Gastrocnemius medialis (tissue), 4 donors: Measurements from ENCODE around the gene NHERF1.

Experiments used
- POLR2A ChIP-seq, 2 donors: fragments of 450-650 bp; IDR thresholded peaks; one replicate each; pipeline ENCODE4 v1.6.1; 2017; ENCODE audit warnings: antibody characterized with exemption in 2 of 2, mild to moderate bottlenecking in 2 of 2, moderate library complexity in 2 of 2
- TF ChIP-seq, protein P1 (sequence below), 5 experiments: fragments of 450-650 bp in 3 of 5; fragments of 200-600 bp in 2 of 5; sonication (generic) in 2 of 5; IDR thresholded peaks in 4 of 5; conservative IDR thresholded peaks in 1 of 5; 1 replicate in 4 of 5; 2 replicates in 1 of 5; pipeline ENCODE4 v1.5.1; 2016 to 2019; ENCODE audit warnings: antibody characterized with exemption in 5 of 5, mild to moderate bottlenecking in 3 of 5, moderate library complexity in 3 of 5

GRCh38 chr17:74800531-74800930, 52.1 kb downstream of the NHERF1 start:
- TF ChIP-seq POLR2A (IDR thresholded peaks at IDR 0.05), result no peak
- TF ChIP-seq, protein P1, sequence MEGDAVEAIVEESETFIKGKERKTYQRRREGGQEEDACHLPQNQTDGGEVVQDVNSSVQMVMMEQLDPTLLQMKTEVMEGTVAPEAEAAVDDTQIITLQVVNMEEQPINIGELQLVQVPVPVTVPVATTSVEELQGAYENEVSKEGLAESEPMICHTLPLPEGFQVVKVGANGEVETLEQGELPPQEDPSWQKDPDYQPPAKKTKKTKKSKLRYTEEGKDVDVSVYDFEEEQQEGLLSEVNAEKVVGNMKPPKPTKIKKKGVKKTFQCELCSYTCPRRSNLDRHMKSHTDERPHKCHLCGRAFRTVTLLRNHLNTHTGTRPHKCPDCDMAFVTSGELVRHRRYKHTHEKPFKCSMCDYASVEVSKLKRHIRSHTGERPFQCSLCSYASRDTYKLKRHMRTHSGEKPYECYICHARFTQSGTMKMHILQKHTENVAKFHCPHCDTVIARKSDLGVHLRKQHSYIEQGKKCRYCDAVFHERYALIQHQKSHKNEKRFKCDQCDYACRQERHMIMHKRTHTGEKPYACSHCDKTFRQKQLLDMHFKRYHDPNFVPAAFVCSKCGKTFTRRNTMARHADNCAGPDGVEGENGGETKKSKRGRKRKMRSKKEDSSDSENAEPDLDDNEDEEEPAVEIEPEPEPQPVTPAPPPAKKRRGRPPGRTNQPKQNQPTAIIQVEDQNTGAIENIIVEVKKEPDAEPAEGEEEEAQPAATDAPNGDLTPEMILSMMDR (IDR thresholded peaks at IDR 0.05 in 4 of 5, conservative IDR thresholded peaks at IDR 0.05 in 1 of 5), result no peak
